Gastrocnemius medialis (tissue), 4 donors: ENCODE measurements around the gene MAN1A2. TPM values are rescaled to one million over a fixed set of nuclear protein-coding genes. Genes with fewer than 3 reads are reported as not detected.

Experiments used
- ATAC-seq, 2 donors: fragments of 150-250 bp; one replicate each; pipeline ENCODE4 v1.9.1; 2016
- DNase-seq, 2 donors: peaks; one replicate each; pipeline ENCODE4 v3.0.0-alpha.2; 2019
- H3K27ac ChIP-seq, 4 donors: fragments of 200-600 bp; sonication (generic); 1 replicate in 1 of 4; 2 replicates in 3 of 4; pipeline ENCODE4 v1.5.1; 2016 to 2018; ENCODE audit warnings: mild to moderate bottlenecking in 2 of 4, moderate library complexity in 1 of 4
- H3K27me3 ChIP-seq, 3 donors: fragments of 200-600 bp; sonication (generic) in 2 of 3; 1 replicate in 1 of 3; 2 replicates in 2 of 3; pipeline versions ENCODE4 v1.5.1 to v1.6.0; 2016 to 2019; ENCODE audit warnings: mild to moderate bottlenecking in 1 of 3, moderate library complexity in 1 of 3
- H3K36me3 ChIP-seq, 2 donors: fragments of 200-600 bp; sonication (generic) in 1 of 2; one replicate each; pipeline ENCODE4 v1.5.1; 2017 to 2018
- H3K4me1 ChIP-seq, 2 donors: fragments of 200-600 bp; sonication (generic) in 1 of 2; one replicate each; pipeline ENCODE4 v1.5.1; 2016 to 2017; ENCODE audit warnings: mild to moderate bottlenecking in 2 of 2
- H3K4me3 ChIP-seq, 4 donors: fragments of 200-600 bp; sonication (generic) in 3 of 4; 1 replicate in 1 of 4; 2 replicates in 3 of 4; pipeline ENCODE4 v1.5.1; 2016 to 2019; ENCODE audit warnings: mild to moderate bottlenecking in 2 of 4
- H3K9me3 ChIP-seq, 3 donors: fragments of 200-600 bp; sonication (generic) in 2 of 3; 1 replicate in 1 of 3; 2 replicates in 2 of 3; pipeline ENCODE4 v1.5.1; 2016 to 2019
- CTCF ChIP-seq, 5 experiments: fragments of 450-650 bp in 3 of 5; fragments of 200-600 bp in 2 of 5; sonication (generic) in 2 of 5; IDR thresholded peaks in 4 of 5; conservative IDR thresholded peaks in 1 of 5; 1 replicate in 4 of 5; 2 replicates in 1 of 5; pipeline ENCODE4 v1.5.1; 2016 to 2019; ENCODE audit warnings: antibody characterized with exemption in 5 of 5, mild to moderate bottlenecking in 3 of 5, moderate library complexity in 3 of 5
- POLR2A ChIP-seq, 2 donors: fragments of 450-650 bp; IDR thresholded peaks; one replicate each; pipeline ENCODE4 v1.6.1; 2017; ENCODE audit warnings: antibody characterized with exemption in 2 of 2, mild to moderate bottlenecking in 2 of 2, moderate library complexity in 2 of 2
- in situ Hi-C, 4 donors: fragments of 200-750 bp; cut with MboI; loops; one replicate each; pipeline versions ENCODE4 v1.15.0 to v1.8.0; 2017; ENCODE audit warnings: low sequenced_read_pairs in 4 of 4
- intact Hi-C: fragments of 100-400 bp; cut with DNase I; formaldehyde crosslinking; loops from one replicate; pipeline ENCODE4 v1.15.1; 2023; ENCODE audit warnings: low total_unique reads
- total RNA-seq, 4 donors: library from RNA; depleted of rRNA; stranded (reverse); fragments of >200 nt; gene quantifications; one replicate each; pipeline versions ENCODE4 v1.1.0 to v1.2.3, GENCODE V29; 2016

MAN1A2 gene
- total RNA-seq, 4 donors from 2014 or later, result 14.9 to 37.0 (median 28.3) TPM

DNA sequence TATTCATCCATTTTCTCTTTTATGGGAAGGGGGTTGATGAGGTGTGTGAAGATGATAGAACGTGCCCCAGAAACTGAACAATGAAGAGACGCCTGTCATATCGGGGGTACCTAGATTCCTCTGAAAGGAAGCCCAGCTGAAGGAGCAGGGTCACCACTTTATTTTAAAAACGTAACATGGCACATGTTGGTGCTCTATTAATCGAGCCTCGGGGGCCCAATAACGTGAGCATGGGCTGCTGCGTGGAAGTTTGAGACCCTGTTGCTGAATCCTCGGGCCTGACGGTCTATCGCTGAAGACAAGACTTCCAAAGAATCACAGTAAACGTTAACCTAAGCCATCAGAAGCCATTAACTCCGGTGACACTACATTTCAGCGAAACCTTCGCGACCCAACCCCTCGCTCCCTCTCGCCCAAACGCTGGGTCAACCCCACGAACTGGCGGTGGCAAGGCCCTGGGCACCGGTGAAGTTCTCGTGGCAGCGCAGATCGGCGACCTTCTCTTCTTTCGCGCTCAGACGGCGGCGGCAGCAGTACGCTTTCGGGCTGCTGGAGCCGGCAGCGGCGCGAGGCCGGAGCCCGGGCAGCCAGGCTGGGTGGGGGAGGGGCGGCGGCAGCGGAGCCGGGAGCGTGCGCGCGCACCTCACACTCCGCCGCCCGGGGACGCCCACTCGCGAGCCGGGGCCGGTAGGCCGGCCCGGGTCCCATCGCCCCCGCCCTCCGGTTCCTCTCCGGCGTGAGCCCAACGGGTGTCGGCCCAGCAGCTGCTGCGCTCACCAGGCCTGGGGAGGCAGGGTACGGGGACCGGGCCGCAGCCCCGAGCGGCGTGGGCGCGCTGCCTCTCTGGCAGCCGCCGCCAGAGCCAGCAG lies 838 bp upstream of the MAN1A2 start:
- peak overlapping the region; percentile 92 to 97 (median 96) for H3K27ac ChIP-seq
- H3K27me3 ChIP-seq, result no peaks in the 10 kb centered on the region
- no peaks in the 10 kb centered on the region for H3K36me3 ChIP-seq
- intact Hi-C loops (loop anchor here (1.0 to 10.0 kb wide), 8 partner anchors 128 to 1621 kb away; partner anchors contain the start of genes GDAP2, TBX15, TTF2 and WDR3), in situ Hi-C loops (loop anchor here in 1 of 4 donors (10.0 kb wide), 1 partner anchor 238 kb away; the partner anchor contains the start of gene TENT5C)
- H3K4me3 ChIP-seq, result peak overlapping the region; percentile 67 to 94 (median 88)
- peaks cover 37 to 38% of the 10 kb centered on the region in 2 donors for H3K4me1 ChIP-seq
- H3K9me3 ChIP-seq, result no peaks in the 10 kb centered on the region
- TF ChIP-seq POLR2A (IDR thresholded peaks at IDR 0.05), result no peak
- TF ChIP-seq CTCF (IDR thresholded peaks at IDR 0.05 in 4 of 5, conservative IDR thresholded peaks at IDR 0.05 in 1 of 5), result peak in 1 of 5 experiments; percentile 16
- peak; percentile 73 to 83 for ATAC-seq
- DNase-seq, result peak; percentile 75 to 85

DNA sequence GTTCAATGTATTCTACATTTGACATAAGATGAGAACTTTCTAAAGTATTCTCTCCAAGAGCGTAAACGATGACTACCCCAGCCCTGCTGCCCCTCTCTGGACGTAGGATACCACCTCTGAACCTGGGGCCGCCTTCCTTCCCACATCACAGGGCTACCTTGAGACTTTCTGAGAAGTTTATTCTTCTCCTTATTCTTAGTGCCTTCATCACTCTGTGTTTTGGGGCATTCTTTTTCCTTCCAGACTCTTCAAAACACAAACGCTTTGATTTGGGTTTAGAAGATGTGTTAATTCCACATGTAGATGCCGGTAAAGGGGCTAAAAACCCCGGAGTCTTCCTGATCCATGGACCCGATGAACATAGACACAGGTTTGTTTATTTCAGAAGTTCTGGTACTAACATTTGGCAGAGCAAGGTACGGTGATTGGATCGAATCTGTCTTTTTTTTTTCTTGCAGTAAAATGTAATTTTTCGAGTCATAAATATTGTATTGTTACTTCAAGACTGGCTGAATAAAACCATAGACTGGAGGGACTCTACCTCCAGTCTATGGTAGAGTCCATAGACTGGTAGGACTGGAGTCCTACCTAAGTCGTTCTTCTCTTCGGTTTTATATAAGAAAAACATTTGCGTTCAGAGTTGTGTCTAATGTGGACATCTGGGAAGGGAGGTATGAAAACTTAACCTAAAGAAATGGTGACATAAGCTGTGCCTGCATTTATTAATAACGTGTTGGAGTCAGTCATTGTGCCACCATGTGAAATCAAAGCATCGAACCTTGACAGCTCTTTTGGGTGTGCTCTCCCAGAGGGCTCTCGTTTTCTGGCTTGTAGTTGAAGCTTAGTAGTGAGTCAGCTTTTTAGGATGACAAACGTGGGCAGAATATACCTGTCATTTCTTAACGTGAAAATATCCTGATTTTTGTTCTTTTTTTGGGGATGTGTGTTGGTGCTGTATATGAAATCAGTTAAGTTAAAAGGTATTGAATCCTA lies 1.2 kb downstream of the MAN1A2 start:
- Histone ChIP-seq H3K27me3 (no peaks in the 10 kb centered on the region), H3K36me3 (no peaks in the 10 kb centered on the region), H3K27ac (peak overlapping the region; percentile 92 to 97 (median 96)), H3K9me3 (no peaks in the 10 kb centered on the region), H3K4me1 (peaks cover 37 to 41% of the 10 kb centered on the region in 2 donors), H3K4me3 (peak overlapping the region; percentile 67 to 94 (median 88))
- intact Hi-C loops (loop anchor here (5.0 to 10.0 kb wide), 6 partner anchors 126 to 1619 kb away; partner anchors contain the start of genes GDAP2, TBX15, TTF2 and WDR3), in situ Hi-C loops (loop anchor here in 1 of 4 donors (10.0 kb wide), 1 partner anchor 236 kb away; the partner anchor contains the start of gene TENT5C)
- no peak for DNase-seq
- ATAC-seq, result peak in 1 of 2 donors; percentile 19
- TF ChIP-seq CTCF (IDR thresholded peaks at IDR 0.05 in 4 of 5, conservative IDR thresholded peaks at IDR 0.05 in 1 of 5) (no peak), POLR2A (IDR thresholded peaks at IDR 0.05) (peak in 1 of 2 donors; percentile 19)

- H3K4me1 ChIP-seq, result peaks cover 31 to 33% of the 10 kb centered on the region in 2 donors
Observed at GRCh38 chr1:117370071-117370470, 2.8 kb downstream of the MAN1A2 start.

More at GRCh38 chr1:117370071-117370470, 2.8 kb downstream of the MAN1A2 start:
- no peak for DNase-seq
- in situ Hi-C loops, result no loop called here
- Histone ChIP-seq H3K4me3 (peak overlapping the region; percentile 67 to 94 (median 88)), H3K27me3 (no peaks in the 10 kb centered on the region), H3K27ac (peak overlapping the region; percentile 92 to 97 (median 96)), H3K36me3 (no peaks in the 10 kb centered on the region), H3K9me3 (no peaks in the 10 kb centered on the region)
- TF ChIP-seq POLR2A (IDR thresholded peaks at IDR 0.05) (no peak), CTCF (IDR thresholded peaks at IDR 0.05 in 4 of 5, conservative IDR thresholded peaks at IDR 0.05 in 1 of 5) (no peak)
- intact Hi-C loops, result no loop called here
- ATAC-seq, result no peak
